ENCODE measurements around the gene ERVV-1.

ERVV-1 gene

DNA sequence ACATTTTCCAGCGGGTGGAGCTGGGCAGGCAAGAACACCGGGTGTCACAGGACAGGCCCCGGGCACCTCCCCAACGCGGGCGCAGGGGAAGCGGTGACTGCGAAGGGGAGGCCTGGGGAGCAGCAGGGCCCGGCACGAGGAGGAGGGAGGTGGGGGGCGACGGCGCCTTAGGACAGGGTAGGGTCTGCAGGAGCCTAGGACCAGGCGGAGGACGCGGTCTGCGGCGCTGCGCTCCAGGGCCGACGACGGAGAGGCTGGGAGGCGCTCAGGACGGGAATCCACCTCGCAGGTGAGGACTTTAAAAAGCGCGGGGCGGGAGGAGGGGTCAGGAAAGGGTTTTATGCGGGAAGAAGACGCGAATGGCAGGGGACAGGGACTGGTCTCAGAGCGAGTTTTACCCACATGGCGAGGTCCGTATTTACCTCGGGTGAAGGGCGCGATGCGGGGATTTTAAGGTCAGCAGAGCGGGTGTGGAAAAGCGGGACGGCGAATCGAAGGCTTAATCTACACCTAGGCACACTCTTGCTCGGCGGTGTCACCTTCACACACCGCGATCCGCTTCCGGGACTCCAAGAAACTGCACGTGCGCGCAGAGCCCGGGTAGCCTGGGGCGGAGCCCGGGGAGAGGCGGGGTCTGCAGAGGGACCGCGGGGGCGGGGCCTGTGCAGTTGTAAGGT lies 44.3 kb downstream of the ERVV-1 start:
- POLR2A ChIA-PET = no interaction called here
- CTCF ChIA-PET = no interaction called here
- no peak for DNase-seq (ENCODE audit: extremely low spot score)
- no peak for TF ChIP-seq ARNT (IDR thresholded peaks at IDR 0.05)
- no peak for TF ChIP-seq ELF4 (IDR thresholded peaks at IDR 0.05)
- TF ChIP-seq, protein P1, sequence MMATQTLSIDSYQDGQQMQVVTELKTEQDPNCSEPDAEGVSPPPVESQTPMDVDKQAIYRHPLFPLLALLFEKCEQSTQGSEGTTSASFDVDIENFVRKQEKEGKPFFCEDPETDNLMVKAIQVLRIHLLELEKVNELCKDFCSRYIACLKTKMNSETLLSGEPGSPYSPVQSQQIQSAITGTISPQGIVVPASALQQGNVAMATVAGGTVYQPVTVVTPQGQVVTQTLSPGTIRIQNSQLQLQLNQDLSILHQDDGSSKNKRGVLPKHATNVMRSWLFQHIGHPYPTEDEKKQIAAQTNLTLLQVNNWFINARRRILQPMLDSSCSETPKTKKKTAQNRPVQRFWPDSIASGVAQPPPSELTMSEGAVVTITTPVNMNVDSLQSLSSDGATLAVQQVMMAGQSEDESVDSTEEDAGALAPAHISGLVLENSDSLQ (IDR thresholded peaks at IDR 0.05) = no peak
- no peak for TF ChIP-seq LEF1 (IDR thresholded peaks at IDR 0.05; ENCODE audit: borderline replicate concordance)
- TF ChIP-seq BHLHE40 (IDR thresholded peaks at IDR 0.05; ENCODE audit: borderline replicate concordance) = no peak
- no peak for TF ChIP-seq SUZ12 (IDR thresholded peaks at IDR 0.05)
- no peak for TF ChIP-seq HDGF (IDR thresholded peaks at IDR 0.05; ENCODE audit: borderline replicate concordance)
- TF ChIP-seq L3MBTL2 (conservative IDR thresholded peaks at IDR 0.05) = no peak
- TF ChIP-seq CTBP1 (IDR thresholded peaks at IDR 0.05; ENCODE audit: borderline replicate concordance) = no peak
- TF ChIP-seq NFRKB (IDR thresholded peaks at IDR 0.05) = no peak
- TF ChIP-seq FOXM1 (IDR thresholded peaks at IDR 0.05; ENCODE audit: borderline replicate concordance) = no peak

All from HEK293T (cell line).